Neural cell (in vitro differentiated cells): ENCODE results near the gene DPP6. TPM values are rescaled to one million over a fixed set of nuclear protein-coding genes. Genes with fewer than 3 reads are reported as not detected.

ENCODE experiments used
- H2AFZ ChIP-seq: fragments of 200-600, 300-800 bp; sonication (generic), shearing (Covaris generic); 2 replicates; pipeline ENCODE4 v1.6.0; 2014; ENCODE audit warnings: low read depth, mild to moderate bottlenecking, antibody characterized with exemption, low read length, moderate library complexity
- H3F3A ChIP-seq: fragments of 200-600 bp; shearing (Covaris generic); 2 replicates; pipeline ENCODE4 v1.6.1; 2016; ENCODE audit warnings: mild to moderate bottlenecking, moderate library complexity, mixed read lengths, antibody characterized with exemption, low read length; ENCODE audit not compliant: insufficient read depth, poor library complexity, severe bottlenecking
- H3K27ac ChIP-seq: fragments of 200-600, 300-800 bp; sonication (generic), shearing (Covaris generic); 2 replicates; pipeline ENCODE4 v1.5.1; 2014; ENCODE audit warnings: mild to moderate bottlenecking, low read length, moderate library complexity
- H3K27me3 ChIP-seq: fragments of 300-800, 200-600 bp; sonication (generic), shearing (Covaris generic); 2 replicates; pipeline ENCODE4 v1.6.0; 2014; ENCODE audit warnings: mild to moderate bottlenecking, low read depth, low read length, moderate library complexity; ENCODE audit not compliant: insufficient read depth
- H3K36me3 ChIP-seq: fragments of 300-800, 200-600 bp; sonication (generic), shearing (Covaris generic); 2 replicates; pipeline ENCODE4 v1.5.1; 2014; ENCODE audit warnings: mild to moderate bottlenecking, antibody characterized with exemption, low read length, moderate library complexity; ENCODE audit not compliant: insufficient read depth
- H3K4me2 ChIP-seq: fragments of 300-800, 200-600 bp; sonication (generic), shearing (Covaris generic); 2 replicates; pipeline ENCODE4 v1.6.0; 2014; ENCODE audit warnings: mild to moderate bottlenecking, low read length
- H3K4me3 ChIP-seq: fragments of 300-800, 200-600 bp; sonication (generic), shearing (Covaris generic); 2 replicates; pipeline ENCODE4 v1.5.1; 2014; ENCODE audit warnings: mild to moderate bottlenecking, low read length, moderate library complexity
- H3K79me2 ChIP-seq: fragments of 200-600 bp; shearing (Covaris generic); replicated peaks from 2 replicates; pipeline ENCODE4 v1.6.0; 2014; ENCODE audit warnings: mild to moderate bottlenecking, low read length, moderate library complexity; ENCODE audit not compliant: insufficient read depth
- H3K9ac ChIP-seq: fragments of 300-800, 200-600 bp; sonication (generic), shearing (Covaris generic); 2 replicates; pipeline ENCODE4 v1.6.1; 2016; ENCODE audit warnings: mild to moderate bottlenecking, low read length, mixed read lengths
- H3K9me2 ChIP-seq: fragments of 200-600 bp; shearing (Covaris generic); 2 replicates; pipeline ENCODE4 v1.6.1; 2016; ENCODE audit warnings: mild to moderate bottlenecking, low read length, mixed read lengths; ENCODE audit not compliant: insufficient read depth
- H3K9me3 ChIP-seq: fragments of 200-600, 300-800 bp; sonication (generic), shearing (Covaris generic); 2 replicates; pipeline ENCODE4 v1.6.1; 2016; ENCODE audit warnings: mild to moderate bottlenecking, mixed run types, low read length, moderate library complexity, mixed read lengths
- H4K20me1 ChIP-seq: fragments of 200-600 bp; shearing (Covaris generic); 2 replicates; pipeline ENCODE4 v1.6.1; 2016; ENCODE audit warnings: mild to moderate bottlenecking, mixed run types; ENCODE audit not compliant: insufficient read depth
- EP300 ChIP-seq: fragments of 450-650 bp; conservative IDR thresholded peaks from 2 replicates; pipeline ENCODE4 v1.6.1; 2014; ENCODE audit warnings: antibody characterized with exemption, mild to moderate bottlenecking, moderate library complexity; ENCODE audit not compliant: poor library complexity, severe bottlenecking
- EZH2 ChIP-seq: fragments of 200-600, 300-800 bp; shearing (Covaris generic), sonication (generic); IDR thresholded peaks from 2 replicates; pipeline ENCODE4 v1.6.1; 2014; ENCODE audit warnings: antibody characterized with exemption, low read length, borderline replicate concordance, mild to moderate bottlenecking; ENCODE audit not compliant: insufficient read depth, poor library complexity, severe bottlenecking
- MXI1 ChIP-seq: fragments of 450-650 bp; conservative IDR thresholded peaks from 2 replicates; pipeline ENCODE4 v1.6.1; 2014; ENCODE audit warnings: antibody characterized with exemption, mild to moderate bottlenecking; ENCODE audit not compliant: poor library complexity, severe bottlenecking
- POLR2AphosphoS5 ChIP-seq: IDR thresholded peaks from 2 replicates; pipeline ENCODE4 v1.6.1; 2012
- RAD21 ChIP-seq: fragments of 450-650 bp; conservative IDR thresholded peaks from 2 replicates; pipeline ENCODE4 v1.6.1; 2014; ENCODE audit warnings: antibody characterized with exemption, mild to moderate bottlenecking, moderate library complexity
- SMC3 ChIP-seq: fragments of 450-650 bp; conservative IDR thresholded peaks from 2 replicates; pipeline ENCODE4 v1.6.1; 2014; ENCODE audit warnings: antibody characterized with exemption, mild to moderate bottlenecking, moderate library complexity; ENCODE audit not compliant: poor library complexity
- TAF1 ChIP-seq: IDR thresholded peaks from 2 replicates; pipeline ENCODE4 v1.6.1; 2012; ENCODE audit warnings: low read depth
- polyA plus RNA-seq: library from polyadenylated mRNA; depleted of rRNA; stranded (reverse); fragments of >200 nt; gene quantifications from 2 replicates; pipeline ENCODE4 v1.2.3, GENCODE V29; 2014
- TF ChIP-seq, protein P1 (sequence below): fragments of 450-650 bp; IDR thresholded peaks from 2 replicates; pipeline ENCODE4 v1.5.1; 2014; ENCODE audit warnings: antibody characterized with exemption, mild to moderate bottlenecking, moderate library complexity; ENCODE audit not compliant: poor library complexity, severe bottlenecking
- TF ChIP-seq, protein P2 (sequence below): IDR thresholded peaks from 2 replicates; pipeline ENCODE4 v1.6.1; 2012; ENCODE audit warnings: borderline replicate concordance

Gene DPP6
- polyA plus RNA-seq, 1 donor from 2014 or later = 20.4 TPM

DNA sequence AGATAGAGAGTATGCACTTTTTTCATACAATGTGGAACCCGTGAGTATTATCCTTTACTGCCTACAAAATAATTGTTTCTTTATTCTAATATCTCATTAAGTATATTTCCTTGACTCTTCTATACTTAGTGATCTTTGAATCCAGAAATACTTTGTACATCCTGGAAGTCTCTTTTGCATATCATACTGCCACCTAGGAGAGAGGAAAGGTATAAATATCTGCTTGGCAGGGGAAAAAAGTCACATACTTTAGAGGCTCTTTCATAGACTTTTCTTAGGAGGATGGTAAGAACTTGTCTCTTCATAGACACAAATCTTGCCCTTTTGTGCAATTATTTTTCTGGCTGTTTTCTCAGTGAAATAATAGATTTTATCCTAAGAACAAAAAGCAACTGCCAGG, 514.7 kb downstream of the DPP6 start:
- H3K27ac ChIP-seq = no peak overlapping the region
- no peaks in the 10 kb centered on the region for H3K9me3 ChIP-seq
- no peaks in the 10 kb centered on the region for H3F3A ChIP-seq
- no peak overlapping the region for H3K4me2 ChIP-seq
- H3K27me3 ChIP-seq = no peaks in the 10 kb centered on the region
- H3K79me2 ChIP-seq = no peaks in the 10 kb centered on the region
- no peak overlapping the region for H3K9ac ChIP-seq
- H3K9me2 ChIP-seq = no peaks in the 10 kb centered on the region
- no peak overlapping the region for H2AFZ ChIP-seq
- H4K20me1 ChIP-seq = no peaks in the 10 kb centered on the region
- no peak overlapping the region for H3K4me3 ChIP-seq
- no peaks in the 10 kb centered on the region for H3K36me3 ChIP-seq
- TF ChIP-seq, protein P1, sequence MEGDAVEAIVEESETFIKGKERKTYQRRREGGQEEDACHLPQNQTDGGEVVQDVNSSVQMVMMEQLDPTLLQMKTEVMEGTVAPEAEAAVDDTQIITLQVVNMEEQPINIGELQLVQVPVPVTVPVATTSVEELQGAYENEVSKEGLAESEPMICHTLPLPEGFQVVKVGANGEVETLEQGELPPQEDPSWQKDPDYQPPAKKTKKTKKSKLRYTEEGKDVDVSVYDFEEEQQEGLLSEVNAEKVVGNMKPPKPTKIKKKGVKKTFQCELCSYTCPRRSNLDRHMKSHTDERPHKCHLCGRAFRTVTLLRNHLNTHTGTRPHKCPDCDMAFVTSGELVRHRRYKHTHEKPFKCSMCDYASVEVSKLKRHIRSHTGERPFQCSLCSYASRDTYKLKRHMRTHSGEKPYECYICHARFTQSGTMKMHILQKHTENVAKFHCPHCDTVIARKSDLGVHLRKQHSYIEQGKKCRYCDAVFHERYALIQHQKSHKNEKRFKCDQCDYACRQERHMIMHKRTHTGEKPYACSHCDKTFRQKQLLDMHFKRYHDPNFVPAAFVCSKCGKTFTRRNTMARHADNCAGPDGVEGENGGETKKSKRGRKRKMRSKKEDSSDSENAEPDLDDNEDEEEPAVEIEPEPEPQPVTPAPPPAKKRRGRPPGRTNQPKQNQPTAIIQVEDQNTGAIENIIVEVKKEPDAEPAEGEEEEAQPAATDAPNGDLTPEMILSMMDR = peak; percentile 74
- TF ChIP-seq SMC3 (peak; percentile 83), MXI1 (no peak), POLR2AphosphoS5 (no peak), RAD21 (peak; percentile 81), EZH2 (no peak), EP300 (no peak), TAF1 (no peak)
- TF ChIP-seq, protein P2, sequence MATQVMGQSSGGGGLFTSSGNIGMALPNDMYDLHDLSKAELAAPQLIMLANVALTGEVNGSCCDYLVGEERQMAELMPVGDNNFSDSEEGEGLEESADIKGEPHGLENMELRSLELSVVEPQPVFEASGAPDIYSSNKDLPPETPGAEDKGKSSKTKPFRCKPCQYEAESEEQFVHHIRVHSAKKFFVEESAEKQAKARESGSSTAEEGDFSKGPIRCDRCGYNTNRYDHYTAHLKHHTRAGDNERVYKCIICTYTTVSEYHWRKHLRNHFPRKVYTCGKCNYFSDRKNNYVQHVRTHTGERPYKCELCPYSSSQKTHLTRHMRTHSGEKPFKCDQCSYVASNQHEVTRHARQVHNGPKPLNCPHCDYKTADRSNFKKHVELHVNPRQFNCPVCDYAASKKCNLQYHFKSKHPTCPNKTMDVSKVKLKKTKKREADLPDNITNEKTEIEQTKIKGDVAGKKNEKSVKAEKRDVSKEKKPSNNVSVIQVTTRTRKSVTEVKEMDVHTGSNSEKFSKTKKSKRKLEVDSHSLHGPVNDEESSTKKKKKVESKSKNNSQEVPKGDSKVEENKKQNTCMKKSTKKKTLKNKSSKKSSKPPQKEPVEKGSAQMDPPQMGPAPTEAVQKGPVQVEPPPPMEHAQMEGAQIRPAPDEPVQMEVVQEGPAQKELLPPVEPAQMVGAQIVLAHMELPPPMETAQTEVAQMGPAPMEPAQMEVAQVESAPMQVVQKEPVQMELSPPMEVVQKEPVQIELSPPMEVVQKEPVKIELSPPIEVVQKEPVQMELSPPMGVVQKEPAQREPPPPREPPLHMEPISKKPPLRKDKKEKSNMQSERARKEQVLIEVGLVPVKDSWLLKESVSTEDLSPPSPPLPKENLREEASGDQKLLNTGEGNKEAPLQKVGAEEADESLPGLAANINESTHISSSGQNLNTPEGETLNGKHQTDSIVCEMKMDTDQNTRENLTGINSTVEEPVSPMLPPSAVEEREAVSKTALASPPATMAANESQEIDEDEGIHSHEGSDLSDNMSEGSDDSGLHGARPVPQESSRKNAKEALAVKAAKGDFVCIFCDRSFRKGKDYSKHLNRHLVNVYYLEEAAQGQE = no peak

DNA sequence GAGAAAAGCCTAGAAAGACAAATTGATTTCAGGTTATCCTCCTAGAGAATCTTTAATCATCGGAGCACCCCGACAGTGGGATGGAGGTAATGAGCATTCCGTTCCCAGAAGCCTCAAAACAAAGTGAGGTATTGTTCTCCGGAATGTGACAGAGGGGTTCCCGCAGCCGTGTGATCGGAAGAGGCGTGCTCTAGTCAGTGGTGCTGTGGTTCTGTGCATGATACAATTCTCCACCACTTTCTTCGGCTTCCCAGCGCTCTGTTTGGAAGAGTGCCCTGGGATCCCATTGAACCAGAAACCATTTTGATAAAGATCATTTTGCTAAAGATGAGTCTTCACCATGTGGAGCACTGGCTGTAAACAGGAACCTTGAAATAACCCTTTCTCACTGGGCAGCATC, 516.1 kb downstream of the DPP6 start:
- Histone ChIP-seq H3K36me3 (no peaks in the 10 kb centered on the region), H3K79me2 (no peaks in the 10 kb centered on the region), H3K9me3 (no peaks in the 10 kb centered on the region), H3K4me3 (no peak overlapping the region), H3K9ac (no peak overlapping the region), H3K4me2 (no peak overlapping the region), H3K27me3 (no peaks in the 10 kb centered on the region), H3F3A (no peaks in the 10 kb centered on the region), H3K9me2 (no peaks in the 10 kb centered on the region), H2AFZ (no peak overlapping the region), H3K27ac (no peak overlapping the region), H4K20me1 (no peaks in the 10 kb centered on the region)
- no peak for TF ChIP-seq TAF1
- TF ChIP-seq RAD21 = no peak
- no peak for TF ChIP-seq SMC3
- TF ChIP-seq, protein P1 = no peak
- TF ChIP-seq MXI1 = no peak
